ENCODE measurements around the gene HSD17B1.
"Not testable (repeated sequence)": the region's sequence is repeated elsewhere in the genome, so short reads cannot be mapped to it uniquely, and the experiment has no call there.

The HSD17B1 gene

DNA sequence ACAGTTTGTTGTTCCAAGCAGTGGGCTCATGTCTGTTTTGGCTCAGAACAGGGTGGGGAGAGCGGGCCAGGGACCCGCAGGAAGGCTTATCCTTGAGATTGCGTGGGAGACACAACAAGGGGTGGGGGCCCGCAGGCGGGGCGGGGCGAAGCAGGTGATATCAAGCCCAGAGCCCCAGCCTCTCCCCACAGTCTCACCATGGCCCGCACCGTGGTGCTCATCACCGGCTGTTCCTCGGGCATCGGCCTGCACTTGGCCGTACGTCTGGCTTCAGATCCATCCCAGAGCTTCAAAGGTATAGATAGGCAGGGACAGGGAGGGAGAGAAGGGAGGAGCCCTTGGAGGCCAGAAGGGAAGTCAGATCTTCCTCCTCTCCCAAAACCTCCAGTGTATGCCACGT, at the start of gene HSD17B1:
Gene HSD17B1 (plus strand): TSS at position 188 of the 400 bp plus-strand sequence. CDS start 11 bp downstream, at position 199.
- DNase-seq = not testable (repeated sequence)

DNA sequence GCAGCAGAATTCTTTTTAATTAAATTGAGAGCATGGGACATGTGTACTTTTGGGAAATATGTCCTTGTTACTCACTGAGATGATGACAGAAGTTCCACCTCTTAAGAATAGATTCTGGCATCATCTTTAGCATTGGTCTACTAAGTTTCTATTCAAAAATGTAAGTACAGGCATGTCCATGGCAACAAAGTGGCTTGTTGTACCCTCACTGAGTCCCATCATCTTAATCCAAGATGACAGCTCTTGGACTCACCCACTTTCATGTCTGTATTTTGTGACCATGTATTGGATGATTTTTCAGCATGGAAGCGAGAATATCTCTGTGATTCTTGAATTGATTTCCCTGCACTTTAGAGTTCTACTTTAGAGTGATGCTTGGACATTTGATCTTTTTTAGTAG, 49.8 kb upstream of the HSD17B1 start:
- DNase-seq = no peak

- no peak for DNase-seq
Measured at GRCh38 chr17:42507671-42508070, 45.1 kb upstream of the HSD17B1 start.

DNA sequence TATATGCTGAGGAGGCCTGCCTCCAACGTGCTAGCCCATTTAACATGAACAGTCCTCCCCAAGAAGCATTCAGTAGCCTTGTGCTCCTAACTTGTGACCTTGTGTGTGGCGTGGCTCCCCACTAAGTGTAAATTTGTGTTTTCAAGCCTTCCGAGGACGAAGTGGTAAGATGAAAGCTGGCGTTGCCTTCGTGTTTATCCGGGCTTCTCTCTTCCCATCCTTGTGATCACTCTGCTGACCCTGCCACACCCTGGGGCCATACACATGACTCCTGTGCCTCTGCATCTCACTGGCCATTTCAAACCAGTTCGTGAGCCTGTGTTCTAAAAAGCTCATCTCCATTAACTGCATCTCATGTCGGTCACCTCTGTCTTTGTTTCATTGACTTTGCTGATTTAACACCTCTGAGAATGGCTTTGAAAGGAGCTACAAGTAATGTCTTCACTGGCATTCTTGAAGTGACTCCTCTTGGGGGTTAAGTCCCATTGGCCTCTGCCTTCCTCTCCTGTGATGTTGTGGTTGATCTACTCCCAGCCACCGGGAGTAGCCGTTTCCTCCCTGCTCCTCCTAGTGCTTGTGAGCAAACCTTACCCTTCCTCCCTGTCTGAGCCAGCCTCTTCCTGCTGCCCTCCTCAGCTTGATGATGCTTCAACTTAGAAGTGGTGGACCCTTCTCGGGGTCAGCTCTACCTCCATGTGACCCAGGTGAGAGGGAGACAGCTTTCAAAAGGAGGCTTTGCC, 44.1 kb upstream of the HSD17B1 start:
- no peak for DNase-seq

DNA sequence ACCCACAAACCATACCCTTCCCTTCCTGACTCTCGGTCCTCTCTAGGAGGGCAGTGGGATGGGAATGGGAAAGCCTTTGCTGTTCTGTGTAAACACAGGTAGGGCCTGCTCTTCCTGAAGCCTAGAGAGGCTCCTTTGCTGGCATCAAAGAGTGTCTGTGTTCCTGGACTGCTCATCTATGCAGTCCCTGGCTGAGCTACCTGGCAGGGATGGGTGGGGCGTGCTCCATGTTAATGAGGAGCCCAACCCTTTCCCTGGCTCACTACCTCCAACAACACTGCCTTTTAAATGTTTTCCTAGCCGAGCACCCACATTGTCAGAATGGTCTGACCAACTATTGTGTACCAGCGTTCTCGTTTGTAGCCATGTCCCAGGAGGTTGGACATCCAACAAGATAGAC, 43.3 kb upstream of the HSD17B1 start:
- DNase-seq = no peak

- no peak for DNase-seq
Measured at GRCh38 chr17:42509841-42510240, 42.9 kb upstream of the HSD17B1 start.

- DNase-seq = no peak
Measured at GRCh38 chr17:42512246-42512645, 40.5 kb upstream of the HSD17B1 start.

GRCh38 chr17:42512733-42513251, 39.9 kb upstream of the HSD17B1 start:
- DNase-seq = no peak

GRCh38 chr17:42513686-42514085, 39.0 kb upstream of the HSD17B1 start:
- DNase-seq = no peak

- no peak for DNase-seq
Measured at GRCh38 chr17:42514279-42514678, 38.4 kb upstream of the HSD17B1 start.

- DNase-seq = no peak
Measured at GRCh38 chr17:42514867-42515266, 37.9 kb upstream of the HSD17B1 start.

DNA sequence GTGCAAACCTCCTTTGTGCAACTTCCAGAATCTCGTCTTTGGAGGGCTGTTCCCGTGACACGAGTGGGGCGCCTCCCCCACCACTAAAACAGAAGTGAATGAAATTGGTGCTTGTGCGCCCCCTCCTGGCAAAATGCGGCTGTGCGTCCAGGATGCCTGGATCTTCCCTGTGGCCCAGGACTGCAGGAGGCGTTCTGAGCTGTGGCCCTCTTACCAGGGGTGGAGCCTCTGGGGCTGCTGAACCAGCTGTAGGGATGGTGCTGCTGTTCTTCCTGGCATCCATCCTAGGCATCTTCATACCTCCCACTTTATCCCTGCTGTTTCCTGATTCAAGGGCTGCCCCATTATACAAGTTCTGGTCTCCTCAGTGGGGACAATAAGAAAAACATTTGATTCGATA, 35.2 kb upstream of the HSD17B1 start:
- DNase-seq = peak; percentile 85

DNA sequence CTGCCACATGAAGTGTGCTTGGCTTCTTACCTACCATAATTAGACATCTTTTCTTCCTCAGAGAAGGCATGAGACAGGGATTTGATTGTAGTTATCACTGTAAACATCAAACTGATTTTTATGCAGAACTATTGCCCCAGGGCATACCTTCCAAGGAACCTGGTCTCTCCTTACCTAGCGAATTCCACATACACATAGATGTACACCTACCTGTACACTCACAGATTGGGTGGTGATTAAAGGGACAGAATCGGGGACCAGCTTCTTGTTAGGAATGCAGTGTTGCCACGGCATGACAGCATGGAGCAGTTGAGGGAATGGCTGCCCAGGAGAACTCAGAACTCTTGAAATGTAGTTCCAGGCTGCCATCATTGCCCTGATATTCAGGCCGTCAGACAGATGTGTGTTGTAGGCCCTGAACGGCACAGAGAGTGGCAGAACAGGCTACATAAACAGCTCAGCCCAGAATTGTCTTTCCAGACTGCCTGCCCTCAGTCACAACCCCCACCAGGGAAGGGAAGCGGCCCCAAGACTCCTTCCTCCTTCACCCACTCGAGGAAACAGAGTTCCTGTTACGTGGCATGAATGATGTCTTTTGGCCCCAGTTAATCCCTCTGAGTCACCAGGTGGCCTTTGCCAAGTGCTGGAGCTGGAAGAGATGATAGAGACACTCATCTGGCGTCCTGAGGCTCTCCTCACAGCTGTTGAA, 34.5 kb upstream of the HSD17B1 start:
- DNase-seq = no peak

- no peak for DNase-seq
Measured at GRCh38 chr17:42518755-42519545, 33.8 kb upstream of the HSD17B1 start.

DNA sequence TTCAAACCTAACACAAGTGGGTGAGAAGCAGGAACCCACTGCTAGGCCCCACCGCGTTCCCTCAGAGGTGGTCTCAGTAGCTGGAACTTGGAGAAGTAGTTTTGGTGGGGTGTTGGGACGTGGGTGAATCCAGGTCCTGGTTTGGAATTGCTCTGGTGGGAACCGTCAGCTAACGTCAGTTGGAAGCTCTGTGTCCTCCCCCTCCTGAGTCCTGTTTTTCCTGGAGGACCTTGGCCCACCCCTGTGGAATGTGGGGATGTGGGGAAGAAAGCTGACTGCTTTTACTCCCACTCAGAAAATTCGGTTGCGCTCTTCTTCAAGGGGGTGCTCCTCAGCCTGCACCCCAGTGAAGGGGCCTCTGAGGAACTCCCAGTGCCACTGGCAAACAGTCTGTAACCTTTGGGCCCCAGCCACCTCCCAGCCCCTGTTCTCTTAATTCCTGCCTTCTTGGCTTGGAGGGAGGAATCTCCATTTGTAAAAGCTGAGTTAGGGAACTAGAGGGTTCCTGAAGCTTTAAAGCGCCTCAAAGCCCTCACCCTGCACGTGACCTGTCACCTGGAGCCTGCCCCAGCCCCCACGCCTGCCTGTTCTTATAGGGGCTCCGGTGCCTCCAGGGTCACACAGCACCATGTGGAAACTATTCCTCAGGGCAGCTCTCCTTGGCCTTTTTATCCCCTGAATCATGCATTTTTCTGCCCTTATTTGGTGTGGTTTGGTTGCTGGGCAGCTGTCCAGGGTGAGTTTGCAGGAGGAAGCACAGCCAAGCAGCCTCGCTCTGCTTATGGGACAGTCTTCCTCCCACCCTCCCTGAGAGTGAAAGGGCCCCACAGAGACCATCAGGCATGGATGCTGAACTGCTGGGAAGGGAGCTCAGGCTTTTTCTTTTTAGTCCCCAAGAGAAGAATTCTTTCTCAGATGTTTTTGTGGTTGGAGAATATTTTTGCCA, 32.9 kb upstream of the HSD17B1 start:
- no peak for DNase-seq

GRCh38 chr17:42520540-42520951, 32.2 kb upstream of the HSD17B1 start:
- DNase-seq = no peak

GRCh38 chr17:42521036-42521435, 31.7 kb upstream of the HSD17B1 start:
- DNase-seq = no peak

DNA sequence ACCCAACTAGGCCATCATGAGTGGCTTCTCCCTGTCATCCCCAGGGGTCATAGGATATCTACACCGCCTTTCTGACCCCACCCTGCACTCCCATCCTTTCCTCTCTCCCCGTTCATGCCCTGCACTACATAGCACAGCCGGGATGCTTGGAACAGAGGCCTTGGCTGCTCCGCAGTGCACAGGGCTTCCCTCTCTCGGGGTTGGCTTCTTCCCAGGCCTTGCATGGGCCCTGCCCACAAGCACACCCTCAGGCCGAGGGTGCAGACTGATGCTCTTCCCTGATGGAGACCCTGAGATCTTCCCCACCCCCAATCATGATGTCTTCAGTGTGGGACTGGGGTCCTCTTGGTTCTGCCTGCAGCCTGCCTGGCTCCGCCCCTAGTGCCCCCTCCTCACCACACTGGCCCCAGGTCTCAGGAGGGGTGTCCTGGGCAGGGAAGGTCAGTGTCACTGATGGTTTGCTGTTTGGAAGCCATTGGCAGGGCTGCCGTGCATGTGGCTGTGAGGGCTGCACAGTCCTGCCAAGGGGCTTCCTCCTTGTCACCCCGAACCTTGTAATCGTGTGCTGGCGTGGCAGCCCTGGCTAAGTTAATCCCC, 31.0 kb upstream of the HSD17B1 start:
- no peak for DNase-seq

DNA sequence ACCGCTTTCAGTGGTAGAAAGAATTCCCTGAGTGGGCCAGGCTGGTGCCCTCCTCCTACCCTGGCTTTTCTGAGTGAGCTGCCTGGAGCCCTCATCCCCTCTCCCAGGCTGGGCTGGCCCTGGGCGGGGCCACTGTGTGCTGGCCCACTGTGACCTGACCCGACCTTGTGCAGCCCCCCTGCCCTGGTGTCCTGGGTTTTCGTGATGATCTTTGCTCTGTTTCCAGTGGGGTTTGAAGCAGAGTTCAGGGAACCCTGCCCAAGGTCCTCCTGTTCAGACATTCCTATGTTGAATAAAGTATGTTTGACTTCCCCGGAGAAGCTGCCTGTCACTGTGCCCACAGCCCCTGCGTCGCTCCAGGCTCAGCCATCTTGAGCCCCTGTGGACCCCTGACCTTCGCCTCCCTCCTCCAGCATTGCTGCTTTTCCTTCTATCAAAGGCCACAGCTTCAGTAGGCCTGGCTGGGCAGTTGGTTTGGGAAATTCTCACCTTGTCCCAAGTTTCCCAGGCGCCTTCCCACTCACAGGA, 30.4 kb upstream of the HSD17B1 start:
- no peak for DNase-seq

DNA sequence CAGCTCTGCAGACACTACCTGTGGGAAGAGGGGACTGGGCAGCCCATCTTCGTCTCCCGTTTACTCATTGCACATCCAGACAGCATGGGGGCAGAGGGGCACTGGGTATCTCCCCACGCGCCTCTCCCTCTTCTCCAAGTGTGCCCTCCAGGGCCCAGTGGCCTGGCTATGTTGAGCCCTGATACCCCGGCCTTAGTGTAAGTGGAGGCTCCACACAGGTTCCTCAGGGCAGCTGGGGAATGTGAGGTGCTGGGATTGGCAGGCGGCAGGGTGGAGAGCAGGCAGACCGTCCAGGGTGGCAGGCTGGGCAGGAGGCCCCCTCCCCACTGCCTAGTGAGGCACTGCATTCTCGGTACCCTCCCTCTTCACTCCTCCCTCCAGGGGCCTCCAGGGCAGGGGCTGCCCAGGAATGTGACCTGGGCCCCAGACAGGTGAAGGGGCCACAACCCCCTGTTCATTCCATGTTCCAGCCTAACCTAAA, 29.9 kb upstream of the HSD17B1 start:
- DNase-seq = no peak

- no peak for DNase-seq
Measured at GRCh38 chr17:42525221-42525620, 27.5 kb upstream of the HSD17B1 start.

Measured in activated CD4-positive, alpha-beta T cell treated with anti-CD3 and anti-CD28 coated beads, Interleukin-2, amount 50 U/mL, for 1 hour (primary cell).